Chondrocyte (in vitro differentiated cells): ENCODE results near the gene GGTA1. TPM values are rescaled to one million over a fixed set of nuclear protein-coding genes. Genes with fewer than 3 reads are reported as not detected.

Experiments used
- DNase-seq: peaks from one replicate; pipeline ENCODE4 v3.0.0; 2021; ENCODE audit warnings: mixed read lengths, low spot score
- H3K27ac Mint-ChIP-seq: one replicate; pipeline ENCODE4 v1.8.0; 2021; ENCODE audit warnings: mild to moderate bottlenecking, moderate library complexity, mixed read lengths; ENCODE audit not compliant: unreplicated experiment
- H3K27me3 Mint-ChIP-seq: 2 replicates; pipeline ENCODE4 v1.8.0; 2021; ENCODE audit warnings: low read depth, mixed read lengths
- H3K36me3 Mint-ChIP-seq: 2 replicates; pipeline ENCODE4 v1.8.0; 2021; ENCODE audit warnings: low read depth, mixed read lengths
- H3K4me1 Mint-ChIP-seq: 2 replicates; pipeline ENCODE4 v1.8.0; 2021; ENCODE audit warnings: low read depth, mild to moderate bottlenecking, mixed read lengths
- H3K4me3 Mint-ChIP-seq: one replicate; pipeline ENCODE4 v1.8.0; 2021; ENCODE audit warnings: mild to moderate bottlenecking, moderate library complexity, mixed read lengths; ENCODE audit not compliant: unreplicated experiment
- H3K9me3 Mint-ChIP-seq: 2 replicates; pipeline ENCODE4 v1.8.0; 2021; ENCODE audit warnings: low read depth, mixed read lengths
- CTCF ChIP-seq: fragments of 200-600 bp; sonication (generic); IDR thresholded peaks from 2 replicates; pipeline ENCODE4 v1.5.0; 2021; ENCODE audit warnings: antibody characterized with exemption, mild to moderate bottlenecking, moderate library complexity
- total RNA-seq: library from RNA; stranded (reverse); gene quantifications from 3 replicates; pipeline ENCODE4 v1.2.1, GENCODE V29; 2021

The GGTA1 gene
- total RNA-seq, 1 donor from 2014 or later, result 3.2 TPM

- Mint-ChIP-seq H3K27me3 (peaks cover 10% of the 10 kb centered on the region), H3K36me3 (no peaks in the 10 kb centered on the region), H3K9me3 (peaks cover 11% of the 10 kb centered on the region), H3K4me1 (no peaks in the 10 kb centered on the region), H3K27ac (no peak overlapping the region), H3K4me3 (no peak overlapping the region)
- TF ChIP-seq CTCF, result no peak
- DNase-seq, result no peak
These were observed 93.7 kb downstream of the GGTA1 start for GRCh38 chr9:121405899-121406298.

Other genes starting within 250 kb of the GGTA1 start
- 260 to 291 TPM (median 290 TPM) in 3 replicates for gene GSN, start 231.7 kb downstream of the GGTA1 start, total RNA-seq
- 46.5 to 83.6 TPM (median 82.2 TPM) in 3 replicates for gene STOM, start 129.6 kb downstream of the GGTA1 start, total RNA-seq
- gene DAB2IP, start 151.8 kb upstream of the GGTA1 start, total RNA-seq, result 36.6 to 66.7 TPM (median 58.5 TPM) in 3 replicates